Measurements from ENCODE around the gene CD7. TPM values are rescaled to one million over a fixed set of nuclear protein-coding genes. Genes with fewer than 3 reads are reported as not detected.

The CD7 gene
- total RNA-seq, 2 donors from 2014 or later = 0.55 to 0.80 TPM

- Mint-ChIP-seq H3K4me1 (peaks cover 19% of the 10 kb centered on the region), H3K4me3 (no peak overlapping the region)
- WGBS, 2 experiments (ENCODE audit: insufficient coverage in 1 of 2, insufficient read length in 1 of 2) = 82 to 84% methylated on average over 9 of the region's 9 CpGs
Observed at GRCh38 chr17:82278308-82278707, 39.1 kb downstream of the CD7 start.

GRCh38 chr17:82277851-82278250 is 39.6 kb downstream of the CD7 start:
- Mint-ChIP-seq H3K4me1 (peaks cover 19% of the 10 kb centered on the region), H3K27ac (no peak overlapping the region), H3K4me3 (no peak overlapping the region), H3K27me3 (ENCODE audit: insufficient read depth) (peaks cover 58% of the 10 kb centered on the region), H3K9me3 (peaks cover 2% of the 10 kb centered on the region), H3K36me3 (ENCODE audit: low read depth) (no peaks in the 10 kb centered on the region)
- 83 to 89% methylated on average over 12 of the region's 12 CpGs for WGBS, 2 experiments (ENCODE audit: insufficient coverage in 1 of 2, insufficient read length in 1 of 2)
- H3K9me3 ChIP-seq (ENCODE audit: control insufficient read depth, low read length) = no peaks in the 10 kb centered on the region
- no peak overlapping the region for H3K4me3 ChIP-seq (ENCODE audit: low read length)
- TF ChIP-seq CTCF (conservative IDR thresholded peaks at IDR 0.05) = no peak
- no peak for DNase-seq
- no peaks in the 10 kb centered on the region for H3K36me3 ChIP-seq (ENCODE audit: control insufficient read depth, insufficient read depth, low read length)
- H3K27ac ChIP-seq (ENCODE audit: low read depth, low read length) = no peak overlapping the region
- H3K4me1 ChIP-seq (ENCODE audit: control insufficient read depth, insufficient read depth, low read length) = peaks cover 19% of the 10 kb centered on the region
- H3K27me3 ChIP-seq (ENCODE audit: control insufficient read depth, insufficient read depth, low read length, poor library complexity, severe bottlenecking) = no peaks in the 10 kb centered on the region
- no peak overlapping the region for H3K9ac ChIP-seq (ENCODE audit: extremely low read depth, low read length, poor library complexity, severe bottlenecking)

More at GRCh38 chr17:82278308-82278707, 39.1 kb downstream of the CD7 start:
- no peak overlapping the region for H3K4me3 ChIP-seq (ENCODE audit: low read length)
- H3K36me3 ChIP-seq (ENCODE audit: control insufficient read depth, insufficient read depth, low read length) = no peaks in the 10 kb centered on the region
- no peaks in the 10 kb centered on the region for H3K9me3 ChIP-seq (ENCODE audit: control insufficient read depth, low read length)
- Mint-ChIP-seq H3K9me3 (peaks cover 2% of the 10 kb centered on the region), H3K27ac (peak overlapping the region; percentile 27), H3K27me3 (ENCODE audit: insufficient read depth) (peaks cover 60% of the 10 kb centered on the region), H3K36me3 (ENCODE audit: low read depth) (no peaks in the 10 kb centered on the region)
- no peak for TF ChIP-seq CTCF (conservative IDR thresholded peaks at IDR 0.05)
- H3K27ac ChIP-seq (ENCODE audit: low read depth, low read length) = no peak overlapping the region
- peaks cover 19% of the 10 kb centered on the region for H3K4me1 ChIP-seq (ENCODE audit: control insufficient read depth, insufficient read depth, low read length)
- no peak overlapping the region for H3K9ac ChIP-seq (ENCODE audit: extremely low read depth, low read length, poor library complexity, severe bottlenecking)
- no peak for DNase-seq
- no peaks in the 10 kb centered on the region for H3K27me3 ChIP-seq (ENCODE audit: control insufficient read depth, insufficient read depth, low read length, poor library complexity, severe bottlenecking)

GRCh38 chr17:82276938-82277337 is 40.5 kb downstream of the CD7 start:
- Histone ChIP-seq H3K27me3 (ENCODE audit: control insufficient read depth, insufficient read depth, low read length, poor library complexity, severe bottlenecking) (no peaks in the 10 kb centered on the region), H3K9me3 (ENCODE audit: control insufficient read depth, low read length) (no peaks in the 10 kb centered on the region), H3K4me1 (ENCODE audit: control insufficient read depth, insufficient read depth, low read length) (peaks cover 19% of the 10 kb centered on the region), H3K27ac (ENCODE audit: low read depth, low read length) (no peak overlapping the region), H3K4me3 (ENCODE audit: low read length) (no peak overlapping the region), H3K36me3 (ENCODE audit: control insufficient read depth, insufficient read depth, low read length) (peaks cover 3% of the 10 kb centered on the region), H3K9ac (ENCODE audit: extremely low read depth, low read length, poor library complexity, severe bottlenecking) (no peak overlapping the region)
- H3K36me3 Mint-ChIP-seq (ENCODE audit: low read depth) = peaks cover 7% of the 10 kb centered on the region
- peaks cover 58% of the 10 kb centered on the region for H3K27me3 Mint-ChIP-seq (ENCODE audit: insufficient read depth)
- peaks cover 2% of the 10 kb centered on the region for H3K9me3 Mint-ChIP-seq
- H3K4me1 Mint-ChIP-seq = peaks cover 24% of the 10 kb centered on the region
- TF ChIP-seq CTCF (conservative IDR thresholded peaks at IDR 0.05) = no peak
- H3K4me3 Mint-ChIP-seq = no peak overlapping the region
- DNase-seq = no peak
- 93 to 96% methylated on average over 5 of the region's 5 CpGs for WGBS, 2 experiments (ENCODE audit: insufficient coverage in 1 of 2, insufficient read length in 1 of 2)
- H3K27ac Mint-ChIP-seq = no peak overlapping the region
